Fibroblast of the conjunctiva (primary cell): ENCODE measurements around the gene FAM186B.

Experiments
- DNase-seq: peaks from one replicate; pipeline ENCODE4 v3.0.0-alpha.2; 2010; ENCODE audit warnings: low read depth

The FAM186B gene

DNA sequence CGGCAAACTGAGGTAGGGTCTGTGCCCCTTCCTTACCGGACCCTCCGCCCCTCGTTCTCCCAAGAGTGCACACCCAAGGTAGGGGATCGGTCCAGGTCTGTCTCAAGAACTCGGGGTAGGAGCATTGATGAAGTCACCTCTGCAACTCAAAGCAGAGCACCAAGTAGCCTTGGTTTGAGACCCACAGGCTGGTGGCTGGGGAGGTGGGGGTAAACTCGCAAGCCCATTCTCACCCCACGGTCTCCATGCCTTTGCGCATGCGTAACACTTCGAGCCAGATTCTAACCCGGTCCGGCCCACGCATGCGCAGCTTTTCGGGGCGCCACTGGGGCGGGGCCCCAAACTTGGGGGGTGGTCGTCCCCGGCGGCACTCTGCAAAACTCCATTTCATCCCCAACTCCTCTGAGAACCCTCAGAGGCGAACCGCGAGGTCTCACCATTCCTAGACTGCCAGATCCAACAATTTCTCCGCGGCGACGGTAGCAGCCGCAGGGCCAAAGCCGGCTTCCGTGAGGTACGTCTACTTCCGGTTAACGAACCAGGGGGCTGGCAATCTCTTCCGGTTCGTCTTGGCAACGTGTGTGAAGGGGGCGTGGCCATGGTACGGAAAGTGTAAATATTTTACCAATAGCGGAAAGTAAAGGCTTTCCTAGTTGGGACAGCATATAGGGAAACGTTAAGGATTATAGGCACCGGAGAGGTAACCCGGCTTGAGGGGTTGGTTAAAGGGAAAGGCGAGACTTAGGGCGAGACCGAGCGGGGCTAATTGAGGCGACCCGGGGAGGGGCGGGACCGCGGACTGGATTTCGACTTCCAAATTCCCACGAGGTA, 37.6 kb downstream of the FAM186B start, which contains the start of gene MCRS1:
TSS of gene MCRS1 (minus strand) at position 532 of the 831 bp plus-strand sequence. CDS start 1,411 bp downstream, outside the sequence.
- DNase-seq: peak; percentile 89

DNA sequence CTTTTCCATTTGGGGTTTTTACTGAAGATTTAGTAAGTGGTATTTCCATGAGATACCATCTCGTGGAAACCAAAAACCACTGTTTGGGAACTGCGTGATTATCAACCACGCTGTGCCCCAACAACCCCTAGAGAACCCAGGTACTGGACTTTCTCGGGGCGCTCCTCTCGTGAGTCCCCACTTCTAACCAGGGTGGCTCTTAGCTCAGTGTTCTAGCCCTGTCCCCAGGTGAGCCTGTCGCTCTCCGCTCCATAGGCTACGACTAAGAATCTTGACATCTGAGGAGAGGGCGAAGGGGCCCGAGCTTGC, 38.2 kb downstream of the FAM186B start:
- no peak for DNase-seq

DNA sequence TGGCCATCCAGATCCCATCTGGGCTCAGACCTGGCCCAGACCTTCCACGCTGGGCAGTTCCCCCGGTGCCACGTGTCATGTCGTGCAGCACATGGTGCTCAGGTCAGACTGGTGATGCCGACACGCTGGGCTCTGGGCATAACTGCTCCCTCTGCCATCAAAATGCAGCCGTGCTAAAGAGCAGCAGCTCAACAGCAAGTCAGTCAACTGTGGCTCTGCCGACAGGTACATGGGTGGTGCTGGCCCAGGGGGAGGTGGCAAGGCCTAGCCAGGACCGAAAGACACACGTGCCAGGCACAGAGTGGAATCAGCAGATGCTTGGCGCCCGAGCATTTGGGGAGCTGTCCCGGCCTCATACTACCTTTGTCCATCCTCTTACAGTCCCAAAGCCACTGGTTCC, 39.1 kb downstream of the FAM186B start:
- no peak for DNase-seq

DNA sequence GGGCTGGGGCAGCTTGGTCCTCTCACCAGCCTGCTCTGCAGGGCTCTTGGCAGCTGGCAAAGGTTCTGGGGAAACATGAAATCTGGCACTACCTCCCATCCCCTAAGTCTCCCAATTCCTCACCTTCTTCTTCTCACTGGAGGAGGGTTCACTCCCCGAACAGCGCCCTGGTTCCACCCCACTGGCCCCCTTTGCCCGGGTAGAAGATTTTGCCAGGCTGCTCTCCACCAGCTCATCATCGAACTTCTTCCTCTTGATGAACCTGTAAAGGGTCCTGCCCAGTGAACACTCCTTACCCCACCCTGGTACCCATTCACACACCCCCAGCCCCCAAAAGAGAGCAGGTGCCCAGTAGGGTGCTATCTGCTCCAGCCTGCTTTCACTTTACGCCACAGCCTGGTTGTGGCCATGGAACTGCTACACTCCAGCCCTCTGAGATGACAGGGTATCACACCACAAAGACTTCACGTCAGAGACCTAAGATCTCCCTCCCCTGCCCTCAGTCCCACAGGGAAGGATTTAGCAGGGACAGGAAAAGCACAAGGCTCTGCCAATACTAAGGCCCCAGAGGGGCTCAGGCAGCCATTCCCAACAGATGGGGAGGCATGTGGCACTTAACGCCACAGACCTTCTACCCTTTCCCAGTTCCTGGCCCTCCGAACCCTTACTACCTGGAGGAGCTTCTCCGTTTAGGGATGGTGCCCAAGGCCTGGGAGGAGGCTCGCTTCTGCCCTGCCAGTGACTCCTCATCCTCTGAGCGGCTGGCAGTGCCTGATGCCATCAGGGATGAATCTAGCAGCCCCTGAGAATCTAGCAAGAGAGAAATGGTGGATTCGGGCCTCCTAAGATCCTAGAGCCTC, 39.8 kb downstream of the FAM186B start:
- no peak for DNase-seq

DNA sequence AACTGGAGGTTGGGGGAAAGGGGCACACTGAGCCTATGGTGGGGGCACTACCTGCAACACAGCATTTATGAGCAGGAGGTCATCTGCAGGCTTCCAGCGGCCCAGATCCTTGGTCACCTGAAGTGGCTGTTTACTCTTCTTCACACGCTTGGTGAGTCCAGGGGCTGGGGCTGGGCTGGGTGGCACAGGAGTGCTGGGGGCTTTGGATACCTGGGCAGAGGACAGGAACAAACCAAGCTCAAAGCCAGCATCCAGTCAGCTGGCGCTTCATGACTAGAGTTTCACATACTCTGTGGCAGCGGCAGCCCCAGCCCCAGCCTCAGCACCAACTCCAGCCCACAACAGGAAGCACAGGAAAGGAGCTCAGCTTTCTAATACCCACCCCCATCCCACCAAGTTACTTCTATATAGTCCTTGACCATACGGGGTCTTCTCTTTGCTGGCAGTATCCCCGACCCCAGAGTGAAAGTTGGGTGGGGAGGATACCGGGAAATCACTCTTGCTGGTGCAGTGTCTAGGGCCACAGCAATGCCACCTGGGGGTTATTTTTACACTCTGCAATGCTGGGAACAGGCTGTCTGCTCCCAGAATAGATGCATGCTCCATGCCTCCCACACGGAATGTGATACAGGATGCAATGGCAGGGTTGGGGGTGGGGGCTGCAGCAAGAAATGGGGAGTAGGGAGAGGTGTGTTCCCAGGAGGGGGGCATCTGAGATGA, 40.6 kb downstream of the FAM186B start:
- DNase-seq: no peak

DNA sequence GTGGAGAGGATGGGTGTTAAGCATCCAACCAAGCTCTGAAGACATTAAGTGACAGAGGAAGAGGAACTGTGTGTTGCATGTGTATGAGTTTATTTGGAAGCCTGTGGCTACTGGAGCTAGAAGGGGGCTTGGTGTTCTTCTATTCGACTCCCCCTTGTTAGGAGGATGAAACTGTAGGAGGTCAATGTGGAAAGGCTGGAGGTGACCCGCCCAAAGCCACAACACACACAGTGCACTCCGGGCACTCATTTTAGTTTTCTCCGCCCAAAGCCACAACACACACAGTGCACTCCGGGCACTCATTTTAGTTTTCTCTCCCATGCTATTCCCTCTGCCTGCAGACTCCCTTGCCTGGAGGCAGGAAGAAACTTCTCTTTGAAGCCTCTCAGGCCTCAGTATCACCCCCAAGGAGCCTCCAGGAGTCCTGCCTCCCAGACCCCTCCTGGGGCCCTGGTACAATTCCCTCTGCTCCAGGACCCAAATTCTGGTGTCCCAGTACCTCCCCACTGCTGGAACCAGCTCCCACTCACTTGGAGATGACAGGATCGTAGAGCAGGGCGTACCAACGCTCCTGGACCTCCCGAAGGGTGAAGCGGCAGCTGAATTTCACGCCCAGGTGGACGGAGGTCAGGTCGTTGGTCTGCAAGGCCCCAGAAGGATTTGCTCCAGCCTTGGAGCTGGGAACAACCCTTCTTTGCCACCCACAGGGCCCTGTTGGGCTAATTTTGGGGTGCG, 41.3 kb downstream of the FAM186B start:
- DNase-seq: no peak

DNA sequence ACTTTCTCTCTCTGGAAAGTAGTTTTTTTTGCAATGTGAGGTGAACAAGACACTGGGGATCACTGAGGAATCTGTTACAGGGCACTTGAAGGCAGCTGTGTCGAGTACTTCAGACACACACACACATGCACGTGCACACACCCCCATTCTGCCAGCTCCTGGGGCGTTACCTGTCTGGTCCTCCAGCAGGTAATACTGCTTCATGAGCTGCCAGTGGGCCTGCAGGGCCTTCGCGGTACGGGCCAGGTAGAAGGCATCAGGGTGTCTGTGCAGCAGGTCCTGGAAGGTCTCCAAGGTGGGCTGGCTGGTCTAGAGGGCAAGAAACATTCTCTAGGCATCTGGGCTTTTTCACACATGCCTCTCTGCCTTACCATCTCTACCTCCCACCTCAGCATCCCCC, 42.6 kb downstream of the FAM186B start:
- no peak for DNase-seq

DNA sequence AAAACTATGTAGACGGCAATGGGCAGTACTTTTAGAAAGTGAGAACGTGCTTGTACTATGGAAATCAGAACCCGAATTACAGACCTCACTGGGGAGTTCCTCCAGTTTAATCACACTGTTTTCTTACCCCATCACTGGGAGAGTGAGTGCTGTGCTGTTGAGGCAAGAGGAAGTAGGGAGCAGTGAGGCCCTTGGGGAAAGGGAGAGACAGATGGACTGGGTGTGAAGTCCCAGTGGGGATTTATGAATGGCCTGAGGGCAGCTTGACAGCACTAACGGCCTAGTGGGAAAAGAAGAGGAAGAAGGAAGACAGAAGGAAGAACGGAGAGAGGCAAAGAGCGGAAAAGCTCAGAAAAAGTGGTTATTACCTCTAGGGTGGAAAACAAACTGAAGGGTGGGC, 43.2 kb downstream of the FAM186B start:
- no peak for DNase-seq

DNA sequence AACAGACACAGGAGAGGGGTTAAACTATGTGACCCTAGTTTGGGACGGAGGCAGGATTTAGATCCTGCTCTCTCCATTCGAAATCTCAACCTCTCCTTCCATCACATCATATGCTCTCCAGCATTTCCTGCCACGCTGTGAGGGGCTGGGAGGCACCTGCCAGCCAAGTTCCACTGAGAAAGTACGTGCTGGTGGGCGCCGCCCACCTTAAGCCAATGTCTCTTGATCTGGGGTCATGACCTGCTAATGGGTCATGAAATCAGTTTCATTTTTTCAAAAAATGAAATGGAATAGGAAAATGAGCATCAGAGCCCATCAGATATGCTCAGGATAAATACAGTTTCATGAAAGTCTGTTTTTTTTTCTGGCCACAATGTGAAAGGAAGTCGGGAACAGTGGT, 44.7 kb downstream of the FAM186B start:
- DNase-seq: no peak

DNA sequence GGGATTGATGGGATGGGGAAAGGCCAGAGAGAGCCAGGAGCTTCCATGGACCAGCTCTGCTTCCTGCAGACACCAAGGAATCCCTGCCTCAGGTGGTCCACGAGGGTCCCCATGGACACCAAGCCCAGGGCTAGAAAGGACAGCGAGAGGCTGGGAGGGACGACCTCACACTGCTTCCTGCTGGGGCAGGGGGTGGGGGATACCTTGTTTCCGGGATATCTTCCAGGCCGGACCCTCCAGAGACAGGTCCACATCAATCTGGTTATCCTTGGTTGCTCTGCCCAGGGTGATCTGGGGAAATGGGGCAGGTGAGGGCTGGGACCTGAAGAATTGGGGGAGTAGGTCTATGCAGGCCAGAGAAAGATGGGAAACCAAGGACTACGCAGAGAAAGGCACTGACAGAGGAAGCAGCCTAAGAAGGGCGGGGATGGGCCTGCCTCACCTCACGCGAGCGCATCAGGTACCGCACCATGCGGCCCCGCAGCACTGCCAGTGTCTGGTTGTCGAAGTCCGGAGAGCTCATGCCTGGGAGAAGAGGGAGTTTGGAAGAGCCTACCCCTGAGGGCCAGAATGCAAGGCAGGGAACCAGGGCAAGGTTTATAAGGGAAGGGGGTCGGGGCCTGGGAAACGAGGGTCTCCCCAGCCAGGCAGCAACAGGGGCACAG, 46.3 kb downstream of the FAM186B start:
- no peak for DNase-seq

DNA sequence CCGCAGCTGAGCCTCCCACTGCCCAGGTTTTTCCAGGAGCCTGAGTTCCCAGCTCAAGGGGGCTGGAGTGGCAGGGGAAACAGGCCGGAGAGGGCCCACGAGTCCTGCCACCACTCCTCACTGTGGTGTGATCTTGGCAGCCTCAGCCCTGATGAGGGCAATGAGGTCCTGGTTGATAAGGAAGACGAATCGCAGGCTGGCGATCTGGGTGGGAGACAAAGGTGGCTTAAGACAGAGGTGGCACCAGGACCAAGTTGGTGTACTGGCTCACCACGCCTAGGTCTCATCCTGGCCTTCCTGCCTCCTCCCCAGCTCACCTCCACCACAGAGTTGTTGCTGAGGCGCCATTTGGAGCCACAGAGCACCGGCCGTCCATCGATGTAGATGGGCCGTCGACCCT, 46.9 kb downstream of the FAM186B start:
- DNase-seq: no peak

DNA sequence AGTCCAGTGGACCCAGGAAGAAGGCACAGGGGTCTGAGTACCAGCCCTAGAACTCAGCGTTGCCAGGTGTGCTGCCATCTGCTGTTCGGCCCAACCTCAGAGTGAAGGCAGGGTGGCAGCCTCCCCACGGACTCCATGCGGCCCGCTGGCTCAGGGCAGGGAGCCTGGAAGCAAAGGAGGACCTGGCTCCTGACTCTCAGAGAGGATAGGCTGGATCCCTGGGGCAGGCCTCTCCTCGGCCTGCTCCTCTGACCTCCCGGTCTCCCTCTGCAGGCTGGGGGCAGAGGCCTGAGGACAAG, 47.6 kb downstream of the FAM186B start:
- no peak for DNase-seq

DNA sequence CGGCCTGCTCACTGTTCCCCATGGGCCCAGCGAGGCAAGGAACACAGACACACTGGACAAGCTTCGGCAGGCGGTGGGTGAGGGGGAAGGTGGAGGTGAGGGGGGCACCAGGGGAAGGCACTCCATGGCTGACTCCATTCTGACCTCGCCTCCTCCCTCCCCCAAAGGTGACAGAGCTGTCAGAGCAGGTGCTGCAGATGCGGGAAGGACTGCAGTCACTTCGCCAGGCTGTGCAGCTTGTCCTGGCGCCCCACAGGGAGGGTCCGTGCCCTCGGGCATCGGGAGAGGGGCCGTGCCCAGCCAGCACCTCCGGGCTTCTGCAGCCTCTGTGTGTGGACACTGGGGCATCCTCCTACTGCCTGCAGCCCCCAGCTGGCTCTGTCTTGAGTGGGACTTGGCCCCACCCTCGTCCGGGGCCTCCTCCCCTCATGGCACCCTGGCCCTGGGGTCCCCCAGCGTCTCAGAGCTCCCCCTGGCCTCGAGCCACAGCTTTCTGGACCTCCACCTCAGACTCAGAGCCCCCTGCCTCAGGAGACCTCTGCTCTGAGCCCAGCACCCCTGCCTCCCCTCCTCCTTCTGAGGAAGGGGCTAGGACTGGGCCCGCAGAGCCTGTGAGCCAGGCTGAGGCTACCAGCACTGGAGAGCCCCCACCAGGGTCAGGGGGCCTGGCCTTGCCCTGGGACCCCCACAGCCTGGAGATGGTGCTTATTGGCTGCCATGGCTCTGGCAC, 48.1 kb downstream of the FAM186B start:
- no peak for DNase-seq

DNA sequence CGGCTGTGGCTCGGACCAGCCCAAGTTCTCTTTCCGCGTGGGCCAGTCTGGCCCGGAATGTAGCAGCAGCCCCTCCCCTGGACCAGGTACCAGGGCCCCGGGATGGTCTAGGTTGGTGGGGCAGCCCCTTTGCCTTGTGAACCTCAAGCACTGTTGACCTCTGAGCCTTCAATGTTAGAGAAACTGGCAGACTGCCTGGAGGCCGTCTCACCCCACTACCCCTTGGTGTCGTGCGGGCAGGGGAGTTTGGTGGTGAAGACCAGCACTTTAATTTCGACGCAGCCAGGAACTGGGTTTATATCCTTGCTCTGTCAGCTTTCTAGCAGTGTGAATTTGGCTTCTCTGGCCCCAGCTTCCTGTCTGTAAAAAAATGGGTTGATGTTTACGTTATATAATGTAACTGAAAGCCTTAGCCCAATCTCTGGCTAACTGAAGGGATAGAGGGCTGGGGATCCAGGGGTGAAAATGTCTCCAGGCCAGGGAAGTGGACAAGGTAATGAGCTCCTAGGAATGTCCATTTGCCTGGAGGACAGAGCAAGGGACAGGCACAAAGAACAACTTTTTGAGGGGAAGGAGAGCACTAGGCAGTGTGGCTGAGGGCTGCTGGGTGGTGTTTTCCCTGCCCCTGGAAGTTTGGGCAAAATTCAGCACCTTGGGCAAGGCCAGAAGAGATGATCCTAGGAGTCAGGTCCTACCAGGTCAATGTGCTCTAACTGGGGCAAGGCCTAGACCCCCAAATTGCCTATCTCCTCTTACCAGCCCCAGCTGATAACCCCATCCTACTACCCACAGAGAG, 48.9 kb downstream of the FAM186B start:
- no peak for DNase-seq

DNA sequence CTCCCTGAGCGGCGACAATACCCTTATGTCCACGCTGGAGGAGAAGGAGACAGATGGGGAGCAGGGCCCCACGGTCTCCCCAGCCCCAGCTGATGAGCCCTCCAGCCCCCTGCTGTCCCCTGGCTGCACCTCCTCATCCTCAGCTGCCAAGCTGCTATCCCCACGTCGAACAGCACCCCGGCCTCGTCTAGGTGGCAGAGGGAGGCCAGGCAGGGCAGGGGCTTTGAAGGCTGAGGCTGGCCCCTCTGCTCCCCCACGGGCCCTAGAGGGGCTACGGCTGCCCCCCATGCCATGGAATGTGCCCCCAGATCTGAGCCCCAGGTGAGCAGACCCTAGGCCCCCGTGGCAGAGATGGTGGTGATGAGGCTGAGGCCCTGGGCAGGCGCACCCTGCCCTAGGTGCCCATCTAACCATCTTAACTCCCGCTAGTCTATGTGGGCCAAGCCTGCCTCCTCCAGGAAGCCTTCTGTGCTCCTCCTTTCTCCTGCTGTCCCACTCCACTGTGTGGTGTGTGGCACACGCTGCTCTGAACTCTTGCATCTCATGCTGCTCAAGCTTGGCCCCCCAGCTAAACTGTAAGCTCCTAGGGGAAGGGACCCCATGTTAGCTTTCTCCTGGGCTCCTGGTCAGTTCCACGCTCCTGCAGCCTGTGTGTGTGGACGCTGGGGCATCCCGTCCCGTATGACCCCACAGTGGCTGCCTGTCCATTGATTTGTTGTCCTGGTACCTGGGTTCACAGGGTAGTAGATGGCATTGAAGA, 49.6 kb downstream of the FAM186B start:
- no peak for DNase-seq

DNA sequence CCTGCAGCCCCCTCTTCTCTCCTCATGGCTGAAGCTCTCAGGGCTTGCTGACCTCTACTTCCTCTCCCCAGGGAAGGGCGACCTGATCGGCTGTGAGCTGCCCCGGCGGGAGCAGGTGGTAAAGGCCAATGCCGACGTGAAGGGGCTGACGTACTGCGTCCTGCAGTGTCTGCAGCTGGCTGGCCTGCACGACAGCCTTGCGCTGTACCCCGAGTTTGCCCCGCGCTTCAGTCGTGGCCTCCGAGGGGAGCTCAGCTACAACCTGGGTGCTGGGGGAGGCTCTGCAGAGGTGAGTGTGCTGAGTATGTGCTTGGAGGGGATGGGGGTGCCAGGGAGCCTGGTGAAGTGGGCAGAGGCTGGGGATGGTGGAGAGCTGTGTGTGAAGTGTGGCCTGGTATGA, 51.2 kb downstream of the FAM186B start:
- no peak for DNase-seq

DNA sequence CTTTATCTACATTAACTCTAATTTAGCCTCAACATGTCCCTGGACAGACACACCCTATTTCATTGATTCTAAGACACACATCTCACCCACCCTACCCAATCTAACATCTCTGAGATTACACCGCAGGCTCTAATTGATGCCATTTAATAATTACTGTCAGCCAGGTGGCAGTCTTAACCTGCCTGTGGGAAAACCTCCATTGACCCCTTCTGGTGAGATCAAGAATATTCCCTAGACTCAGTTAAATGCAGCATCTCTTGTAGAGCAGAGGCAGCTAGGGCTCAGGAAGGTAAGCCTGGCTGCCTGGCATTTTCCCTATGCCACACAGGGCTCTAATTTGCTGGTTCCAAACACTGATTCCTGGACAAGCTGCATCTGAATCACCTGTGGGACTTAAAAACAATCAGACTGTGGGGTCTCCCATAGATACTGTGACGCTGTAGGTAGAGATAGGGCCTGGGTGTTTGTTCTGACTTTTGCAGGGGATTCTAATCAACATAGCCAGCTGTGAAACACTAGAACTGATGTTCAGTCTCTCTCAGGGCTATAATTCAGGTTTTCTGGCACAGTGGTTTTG, 51.8 kb downstream of the FAM186B start:
- DNase-seq: no peak

DNA sequence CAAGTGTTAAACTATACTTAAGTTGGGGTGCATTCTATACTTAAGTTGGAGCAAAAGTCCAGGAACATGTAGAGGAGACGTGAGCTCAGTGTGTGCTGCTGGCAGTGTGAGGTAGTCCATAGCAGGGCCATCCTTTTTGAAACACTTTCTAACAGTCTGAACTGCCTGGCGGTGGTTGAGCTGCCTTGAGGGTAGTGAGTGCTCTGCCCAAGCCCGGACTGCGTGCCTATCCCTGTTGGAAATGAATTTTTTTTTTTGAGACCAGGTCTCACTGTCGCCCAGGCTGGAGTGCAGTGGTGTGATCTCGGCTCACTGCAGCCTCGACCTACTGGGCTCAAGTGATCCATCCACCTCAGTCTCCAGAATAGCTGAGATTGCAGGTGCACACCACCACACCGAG, 52.5 kb downstream of the FAM186B start:
- DNase-seq: no peak

DNA sequence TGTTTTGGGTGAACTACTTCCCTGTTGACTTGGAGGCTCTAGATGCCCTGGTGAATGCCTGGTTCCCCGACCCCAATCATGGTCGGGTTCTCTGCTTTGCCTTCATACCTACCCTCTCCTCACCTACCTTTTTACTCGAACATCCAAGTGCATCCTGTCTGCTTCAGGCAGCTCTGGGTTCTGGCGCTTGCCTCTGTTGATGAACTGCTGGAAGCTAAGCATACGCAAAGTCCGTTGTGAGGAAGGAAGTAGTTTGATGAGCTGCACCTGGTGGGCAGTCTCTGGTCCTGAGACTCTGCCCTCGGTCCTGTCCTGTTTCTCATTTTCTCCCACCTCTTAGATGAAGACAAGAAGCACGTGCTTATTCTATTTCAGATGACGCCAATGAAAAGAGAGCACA, 53.0 kb downstream of the FAM186B start:
- DNase-seq: no peak
